ENCODE results near the gene OIT3. TPM values are rescaled to one million over a fixed set of nuclear protein-coding genes. Genes with fewer than 3 reads are reported as not detected.
"Not testable (repeated sequence)": the region's sequence is repeated elsewhere in the genome, so short reads cannot be mapped to it uniquely, and the experiment has no call there.

Gene OIT3
- total RNA-seq, 2 experiments from 2014 or later: not detected

DNA sequence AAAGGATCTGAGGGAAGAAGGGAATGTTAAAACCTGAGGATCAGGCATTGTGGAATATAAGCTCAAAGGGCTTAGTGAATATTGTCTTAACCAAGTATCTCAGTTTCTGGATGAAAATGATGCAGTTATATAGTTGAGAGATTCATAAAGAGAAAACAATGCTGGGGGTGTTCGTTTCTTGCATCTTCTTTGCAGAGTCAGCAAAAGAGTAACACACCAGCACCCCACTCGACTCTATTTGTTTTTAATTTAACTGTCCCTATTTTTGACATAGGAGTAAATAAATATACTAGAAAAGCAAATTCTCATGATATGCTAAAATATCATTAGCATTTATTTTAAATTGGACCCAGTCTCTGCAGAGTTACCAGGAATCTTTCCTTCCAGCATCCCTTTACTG, 7.6 kb upstream of the OIT3 start:
- H3K9me3 Mint-ChIP-seq (ENCODE audit: low read depth): peaks cover 2% of the 10 kb centered on the region
- DNase-seq (no peak), ATAC-seq (no peak)
- CTCF ChIA-PET: no interaction called here
- H3K27ac Mint-ChIP-seq: no peak overlapping the region
- peaks cover 30% of the 10 kb centered on the region for H3K36me3 Mint-ChIP-seq
- peaks cover 8% of the 10 kb centered on the region for H3K4me1 Mint-ChIP-seq
- no peak overlapping the region for H3K4me3 Mint-ChIP-seq
- no peaks in the 10 kb centered on the region for H3K27me3 Mint-ChIP-seq

DNA sequence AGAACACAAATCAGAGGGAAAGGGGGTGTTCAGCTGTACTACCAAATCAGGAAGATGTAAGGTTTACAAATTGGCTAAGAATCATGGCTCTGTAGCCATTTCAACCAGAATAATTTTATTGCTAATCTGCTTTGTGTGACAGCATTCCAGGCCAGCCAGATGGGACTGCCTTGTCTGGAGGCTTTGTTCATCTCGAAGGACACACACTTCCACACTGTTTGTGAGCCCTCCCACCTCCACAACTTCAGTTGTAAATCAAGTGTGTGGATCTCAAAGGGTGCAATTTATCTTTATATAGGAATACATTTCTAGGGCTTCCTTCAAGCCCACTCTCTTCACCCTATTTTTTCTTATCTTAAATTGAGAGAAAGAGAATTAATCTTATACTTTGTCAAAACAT, 6.9 kb upstream of the OIT3 start:
- DNase-seq: no peak
- Mint-ChIP-seq H3K27ac (no peak overlapping the region), H3K36me3 (peaks cover 27% of the 10 kb centered on the region), H3K27me3 (no peaks in the 10 kb centered on the region), H3K9me3 (ENCODE audit: low read depth) (peaks cover 2% of the 10 kb centered on the region), H3K4me3 (no peak overlapping the region), H3K4me1 (peaks cover 8% of the 10 kb centered on the region)
- no peak for ATAC-seq
- CTCF ChIA-PET: no interaction called here

DNA sequence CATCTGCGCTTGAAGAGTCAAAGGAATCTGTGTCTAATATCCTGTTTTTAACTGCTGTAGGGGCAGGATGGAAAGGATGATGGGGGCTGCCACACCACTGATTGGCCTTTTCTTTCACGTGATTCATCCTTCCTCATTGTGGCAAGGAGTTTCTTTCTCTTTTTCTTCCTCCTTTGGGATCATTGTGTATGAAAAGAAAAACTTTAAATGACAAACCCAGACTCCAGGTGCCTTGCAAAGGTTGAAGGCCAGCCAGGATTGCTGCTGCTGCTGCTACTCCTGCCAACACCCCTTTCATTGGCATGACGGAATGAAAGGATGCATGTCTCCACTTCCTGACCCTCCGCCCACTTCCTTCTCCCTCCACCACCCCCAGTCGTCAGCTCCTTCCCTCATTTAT, 6.5 kb upstream of the OIT3 start:
- peaks cover 8% of the 10 kb centered on the region for H3K4me1 Mint-ChIP-seq
- ATAC-seq (no peak), DNase-seq (no peak)
- H3K9me3 Mint-ChIP-seq (ENCODE audit: low read depth): peaks cover 2% of the 10 kb centered on the region
- H3K4me3 Mint-ChIP-seq: no peak overlapping the region
- peak overlapping the region; percentile 3 for H3K27ac Mint-ChIP-seq
- H3K36me3 Mint-ChIP-seq: peaks cover 24% of the 10 kb centered on the region
- CTCF ChIA-PET: no interaction called here
- no peaks in the 10 kb centered on the region for H3K27me3 Mint-ChIP-seq

DNA sequence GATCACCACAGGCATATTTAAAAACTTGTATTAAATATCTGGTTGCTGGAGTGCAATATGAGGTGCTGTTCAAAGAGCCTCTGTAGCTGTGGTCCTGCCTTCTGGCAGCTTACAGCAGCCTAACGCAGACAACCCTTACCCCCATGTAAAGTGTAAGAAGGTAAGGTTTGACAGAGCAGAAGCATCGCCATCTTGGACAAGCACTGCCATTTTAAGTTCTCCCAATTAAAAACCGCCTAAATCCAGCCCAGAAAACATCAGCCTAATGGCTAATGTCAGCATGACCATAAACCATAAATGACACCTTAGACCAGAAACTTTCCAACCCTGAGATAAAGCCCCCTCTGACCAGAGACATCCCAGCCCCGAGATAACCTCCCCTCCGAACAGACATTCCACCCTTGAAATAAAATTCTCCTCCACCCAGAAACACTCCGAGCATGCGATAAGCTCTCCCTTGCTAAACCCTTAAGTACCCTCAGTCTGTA, 5.3 kb upstream of the OIT3 start:
- DNase-seq: no peak
- Mint-ChIP-seq H3K27me3 (no peaks in the 10 kb centered on the region), H3K27ac (no peak overlapping the region), H3K4me3 (no peak overlapping the region), H3K36me3 (peaks cover 20% of the 10 kb centered on the region), H3K4me1 (peaks cover 8% of the 10 kb centered on the region), H3K9me3 (ENCODE audit: low read depth) (no peaks in the 10 kb centered on the region)
- CTCF ChIA-PET: interaction anchor here (0.6 kb wide), 1 partner anchor 522 kb away, joined by 3 read pairs; no protein-coding TSS in a partner anchor
- ATAC-seq: no peak

DNA sequence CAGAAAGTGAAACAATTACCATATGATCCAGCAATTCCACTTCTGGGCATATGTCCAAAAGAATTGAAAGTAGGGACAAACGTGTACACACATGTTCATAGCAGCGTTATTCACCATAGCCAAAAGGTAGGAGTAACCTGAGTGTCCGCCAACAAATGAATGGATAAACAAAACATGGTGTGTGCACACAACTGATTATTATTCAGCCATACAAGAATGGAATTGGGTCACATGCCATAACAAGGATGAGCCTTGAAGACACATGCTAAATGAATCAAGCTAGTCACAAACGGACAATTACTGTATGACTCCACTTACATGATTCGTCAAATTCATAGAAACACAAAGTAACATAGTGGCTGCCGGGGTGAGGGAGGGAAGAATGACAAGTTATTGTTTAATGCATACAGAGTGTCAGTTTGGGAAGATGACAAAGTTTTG, 4.1 kb upstream of the OIT3 start:
- Mint-ChIP-seq H3K4me3 (no peak overlapping the region), H3K27ac (no peak overlapping the region), H3K9me3 (ENCODE audit: low read depth) (no peaks in the 10 kb centered on the region), H3K36me3 (peaks cover 12% of the 10 kb centered on the region), H3K27me3 (peaks cover 6% of the 10 kb centered on the region), H3K4me1 (peaks cover 8% of the 10 kb centered on the region)
- DNase-seq (no peak), ATAC-seq (no peak)
- CTCF ChIA-PET: no interaction called here

DNA sequence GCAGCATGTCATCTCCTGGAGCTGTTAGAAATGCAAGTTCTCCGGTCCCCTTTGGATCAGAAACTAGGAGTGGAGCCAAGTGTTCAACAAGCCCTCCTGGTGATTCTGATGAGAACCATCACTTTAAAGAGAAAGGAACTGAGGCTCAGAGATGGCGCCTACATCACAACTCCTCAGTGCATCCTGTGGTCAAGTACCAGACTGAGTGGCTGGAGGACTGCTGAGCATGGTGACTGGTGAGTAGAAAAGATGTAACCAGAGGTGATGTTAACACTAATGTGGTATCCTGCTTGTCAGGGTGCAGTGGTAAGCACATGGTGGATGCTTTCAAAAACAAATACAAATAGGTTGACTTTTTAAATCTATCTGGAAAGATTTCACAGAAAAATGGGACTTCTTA, 3.5 kb upstream of the OIT3 start:
- peaks cover 6% of the 10 kb centered on the region for H3K27me3 Mint-ChIP-seq
- H3K36me3 Mint-ChIP-seq: peaks cover 9% of the 10 kb centered on the region
- DNase-seq (no peak), ATAC-seq (no peak)
- peaks cover 8% of the 10 kb centered on the region for H3K4me1 Mint-ChIP-seq
- H3K4me3 Mint-ChIP-seq: no peak overlapping the region
- H3K9me3 Mint-ChIP-seq (ENCODE audit: low read depth): no peaks in the 10 kb centered on the region
- CTCF ChIA-PET: no interaction called here
- no peak overlapping the region for H3K27ac Mint-ChIP-seq

DNA sequence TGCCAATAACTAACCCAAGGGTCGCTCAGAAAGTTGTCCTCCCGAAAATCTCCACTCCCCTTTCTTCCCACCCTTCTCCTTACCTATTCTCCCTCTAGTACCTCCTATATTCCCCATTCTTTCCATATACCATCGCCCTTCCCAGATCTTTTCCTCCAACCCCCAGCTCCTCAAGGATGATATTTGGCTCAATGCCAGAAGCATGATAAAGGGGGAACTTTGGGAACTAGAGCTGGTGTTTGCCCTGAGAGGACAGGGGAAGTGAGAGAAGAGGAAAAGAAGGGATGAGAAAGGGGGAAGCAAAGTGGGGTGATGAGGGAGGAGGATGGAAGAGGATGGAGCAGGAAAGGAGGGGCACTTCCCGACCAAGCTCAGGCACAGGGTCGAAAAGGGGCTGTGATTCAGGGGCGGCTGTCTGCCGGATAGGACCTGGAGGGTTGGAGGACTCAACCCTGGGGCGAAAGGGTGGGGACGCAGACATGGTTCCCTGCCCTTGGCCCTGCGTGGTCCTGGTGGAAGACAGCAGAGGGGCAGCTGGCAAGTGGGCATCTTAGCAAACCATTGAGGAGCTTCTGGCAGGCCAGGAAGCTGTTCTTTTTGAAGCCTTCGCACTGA, 1.8 kb downstream of the OIT3 start:
- no peaks in the 10 kb centered on the region for H3K9me3 Mint-ChIP-seq (ENCODE audit: low read depth)
- H3K36me3 Mint-ChIP-seq: no peaks in the 10 kb centered on the region
- CTCF ChIA-PET: no interaction called here
- H3K27ac Mint-ChIP-seq: no peak overlapping the region
- peaks cover 14% of the 10 kb centered on the region for H3K27me3 Mint-ChIP-seq
- no peaks in the 10 kb centered on the region for H3K4me1 Mint-ChIP-seq
- ATAC-seq (no peak), DNase-seq (no peak)
- no peak overlapping the region for H3K4me3 Mint-ChIP-seq

DNA sequence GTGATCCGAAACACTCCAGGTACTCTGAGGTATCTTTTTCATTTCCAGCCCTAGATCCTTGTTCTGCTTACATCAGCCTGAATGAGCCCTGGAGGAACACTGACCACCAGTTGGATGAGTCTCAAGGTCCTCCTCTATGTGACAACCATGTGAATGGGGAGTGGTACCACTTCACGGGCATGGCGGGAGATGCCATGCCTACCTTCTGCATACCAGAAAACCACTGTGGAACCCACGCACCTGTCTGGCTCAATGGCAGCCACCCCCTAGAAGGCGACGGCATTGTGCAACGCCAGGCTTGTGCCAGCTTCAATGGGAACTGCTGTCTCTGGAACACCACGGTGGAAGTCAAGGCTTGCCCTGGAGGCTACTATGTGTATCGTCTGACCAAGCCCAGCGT, 5.1 kb downstream of the OIT3 start:
- peaks cover 14% of the 10 kb centered on the region for H3K27me3 Mint-ChIP-seq
- no peak overlapping the region for H3K27ac Mint-ChIP-seq
- no peaks in the 10 kb centered on the region for H3K36me3 Mint-ChIP-seq
- H3K9me3 Mint-ChIP-seq (ENCODE audit: low read depth): no peaks in the 10 kb centered on the region
- ATAC-seq: no peak
- no peaks in the 10 kb centered on the region for H3K4me1 Mint-ChIP-seq
- H3K4me3 Mint-ChIP-seq: no peak overlapping the region
- DNase-seq: no peak
- CTCF ChIA-PET: no interaction called here

DNA sequence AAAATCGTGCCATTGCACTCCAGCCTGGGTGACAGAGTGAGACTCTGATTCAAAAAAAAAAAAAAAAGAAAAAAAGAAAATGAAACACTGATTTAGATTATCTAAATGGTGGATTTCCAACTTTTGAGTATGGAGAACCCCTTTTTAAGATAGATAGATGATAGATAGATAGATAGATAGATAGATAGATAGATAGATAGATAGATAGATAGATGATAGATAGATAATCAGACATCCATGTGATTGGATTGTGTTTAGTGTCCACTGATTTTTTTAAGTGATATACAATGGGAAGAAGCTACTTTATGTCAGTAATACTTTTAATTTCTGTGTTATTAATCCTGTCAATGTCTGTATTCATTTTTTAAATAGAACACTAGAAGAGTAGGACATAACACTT, 6.0 kb downstream of the OIT3 start:
- CTCF ChIA-PET: no interaction called here
- no peak for ATAC-seq
- DNase-seq: no peak
- Mint-ChIP-seq H3K36me3 (no peaks in the 10 kb centered on the region), H3K9me3 (ENCODE audit: low read depth) (no peaks in the 10 kb centered on the region), H3K27ac (no peak overlapping the region), H3K4me3 (no peak overlapping the region), H3K27me3 (peaks cover 8% of the 10 kb centered on the region), H3K4me1 (no peaks in the 10 kb centered on the region)

DNA sequence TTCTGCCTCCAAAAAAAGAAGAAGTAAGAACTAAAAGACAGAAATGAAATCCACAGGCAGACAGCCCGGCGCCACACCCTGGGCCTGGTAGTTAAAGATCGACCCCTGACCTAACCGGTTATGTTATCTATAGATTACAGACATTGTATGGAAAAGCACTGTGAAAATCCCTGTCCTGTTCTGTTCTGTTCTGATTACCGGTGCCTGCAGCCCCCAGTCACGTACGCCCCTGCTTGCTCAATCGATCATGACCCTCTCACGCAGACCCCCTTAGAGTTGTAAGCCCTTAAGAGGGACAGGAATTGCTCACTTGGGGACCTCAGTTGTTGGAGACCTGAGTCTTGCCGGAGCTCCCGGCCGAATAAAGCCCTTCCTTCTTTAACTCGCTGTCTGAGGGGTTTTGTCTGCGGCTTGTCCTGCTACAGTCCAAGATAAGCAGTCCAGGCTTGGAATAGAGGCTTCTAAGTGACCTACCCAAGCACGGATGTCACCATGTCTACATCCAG, 10.5 kb downstream of the OIT3 start:
- H3K4me1 Mint-ChIP-seq: not testable (repeated sequence)

DNA sequence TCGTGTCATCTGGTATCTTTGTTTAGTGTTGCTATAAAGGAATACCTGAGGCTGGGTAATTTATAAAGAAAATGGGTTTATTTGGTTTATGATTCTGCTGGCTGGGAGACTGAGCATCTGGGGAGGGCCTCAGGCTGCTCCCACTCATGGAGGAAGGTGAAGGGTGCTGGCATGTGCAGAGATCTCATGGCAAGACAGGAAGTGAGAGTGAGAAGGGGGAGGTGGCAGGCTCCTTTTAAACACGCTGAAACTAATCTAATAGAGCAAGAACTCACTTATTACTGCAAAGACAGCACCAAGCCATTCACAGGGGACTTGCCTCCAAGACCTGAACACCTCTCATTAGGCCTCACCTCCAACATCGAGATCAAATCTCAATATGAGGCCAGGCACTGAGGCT, 11.3 kb downstream of the OIT3 start:
- H3K27ac Mint-ChIP-seq: no peak overlapping the region
- ATAC-seq: no peak
- H3K4me1 Mint-ChIP-seq: no peaks in the 10 kb centered on the region
- peaks cover 2% of the 10 kb centered on the region for H3K27me3 Mint-ChIP-seq
- no peak overlapping the region for H3K4me3 Mint-ChIP-seq
- CTCF ChIA-PET: no interaction called here
- DNase-seq: no peak
- H3K9me3 Mint-ChIP-seq (ENCODE audit: low read depth): no peaks in the 10 kb centered on the region
- H3K36me3 Mint-ChIP-seq: no peaks in the 10 kb centered on the region

More for the DNA sequence above, 10.5 kb downstream of the OIT3 start:
- H3K36me3 Mint-ChIP-seq; CTCF ChIA-PET; H3K4me3 Mint-ChIP-seq; H3K9me3 Mint-ChIP-seq (ENCODE audit: low read depth); ATAC-seq; H3K27ac Mint-ChIP-seq; DNase-seq; H3K27me3 Mint-ChIP-seq: not testable (repeated sequence)

DNA sequence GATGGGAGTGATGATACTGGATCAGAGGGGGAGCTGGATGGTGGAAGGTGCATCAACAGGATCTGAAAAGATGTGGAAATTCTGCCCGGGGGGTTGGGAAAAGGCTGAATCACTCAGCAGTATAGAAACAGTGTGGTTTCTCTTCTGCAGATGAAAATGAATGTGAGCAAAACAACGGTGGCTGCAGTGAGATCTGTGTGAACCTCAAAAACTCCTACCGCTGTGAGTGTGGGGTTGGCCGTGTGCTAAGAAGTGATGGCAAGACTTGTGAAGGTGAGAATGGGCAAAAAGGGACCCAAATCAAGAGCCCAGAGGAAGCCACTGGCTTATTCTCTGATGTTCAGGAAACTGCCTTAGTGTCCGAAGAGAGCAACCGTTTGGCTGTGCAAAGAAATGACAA, 12.9 kb downstream of the OIT3 start:
- Mint-ChIP-seq H3K9me3 (ENCODE audit: low read depth) (no peaks in the 10 kb centered on the region), H3K27me3 (peaks cover 2% of the 10 kb centered on the region), H3K4me3 (no peak overlapping the region), H3K36me3 (no peaks in the 10 kb centered on the region), H3K27ac (no peak overlapping the region), H3K4me1 (no peaks in the 10 kb centered on the region)
- DNase-seq (no peak), ATAC-seq (no peak)
- CTCF ChIA-PET: no interaction called here

DNA sequence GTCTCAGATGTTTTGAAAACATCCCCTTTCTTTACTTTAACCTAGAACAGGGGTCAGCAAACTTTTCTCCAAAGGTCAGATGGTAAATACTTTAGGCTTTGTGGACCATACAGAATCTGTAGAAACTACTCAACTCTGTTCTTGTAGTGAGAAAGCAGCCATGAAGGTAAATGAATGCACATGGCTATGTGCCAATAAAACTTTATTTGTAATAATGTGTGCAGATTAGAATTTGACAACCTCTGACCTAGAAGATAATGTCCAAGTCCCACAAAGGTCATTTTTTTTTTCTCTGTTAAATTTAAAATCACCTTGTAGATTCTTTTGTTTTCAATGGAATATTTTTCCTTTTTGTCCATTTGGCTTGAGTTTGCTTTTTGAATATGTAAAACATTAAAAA, 17.2 kb downstream of the OIT3 start:
- Mint-ChIP-seq H3K36me3 (no peaks in the 10 kb centered on the region), H3K27me3 (peaks cover 2% of the 10 kb centered on the region), H3K9me3 (ENCODE audit: low read depth) (no peaks in the 10 kb centered on the region), H3K27ac (no peak overlapping the region), H3K4me3 (no peak overlapping the region), H3K4me1 (no peaks in the 10 kb centered on the region)
- no peak for ATAC-seq
- no peak for DNase-seq
- CTCF ChIA-PET: no interaction called here

DNA sequence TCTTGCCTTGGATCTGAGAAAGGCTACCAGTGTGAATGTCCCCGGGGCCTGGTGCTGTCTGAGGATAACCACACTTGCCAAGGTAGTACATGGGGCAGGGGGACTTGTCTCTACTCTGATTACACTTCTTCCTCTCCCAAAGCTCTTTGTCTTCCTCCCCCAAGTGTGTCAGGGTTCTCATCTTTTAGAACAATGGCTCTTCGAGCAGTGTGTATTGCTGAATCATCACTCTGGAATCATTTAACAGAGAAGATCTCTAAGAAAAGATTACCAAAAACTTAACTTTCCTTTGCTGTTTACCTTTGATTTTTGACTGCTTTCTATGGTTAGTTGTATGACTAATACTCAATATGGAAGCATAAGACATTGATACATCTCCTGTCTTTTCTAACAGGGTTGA, 18.2 kb downstream of the OIT3 start:
- no peaks in the 10 kb centered on the region for H3K36me3 Mint-ChIP-seq
- H3K4me1 Mint-ChIP-seq: no peaks in the 10 kb centered on the region
- H3K9me3 Mint-ChIP-seq (ENCODE audit: low read depth): no peaks in the 10 kb centered on the region
- CTCF ChIA-PET: no interaction called here
- no peak overlapping the region for H3K27ac Mint-ChIP-seq
- ATAC-seq (no peak), DNase-seq (no peak)
- peaks cover 2% of the 10 kb centered on the region for H3K27me3 Mint-ChIP-seq
- H3K4me3 Mint-ChIP-seq: no peak overlapping the region

DNA sequence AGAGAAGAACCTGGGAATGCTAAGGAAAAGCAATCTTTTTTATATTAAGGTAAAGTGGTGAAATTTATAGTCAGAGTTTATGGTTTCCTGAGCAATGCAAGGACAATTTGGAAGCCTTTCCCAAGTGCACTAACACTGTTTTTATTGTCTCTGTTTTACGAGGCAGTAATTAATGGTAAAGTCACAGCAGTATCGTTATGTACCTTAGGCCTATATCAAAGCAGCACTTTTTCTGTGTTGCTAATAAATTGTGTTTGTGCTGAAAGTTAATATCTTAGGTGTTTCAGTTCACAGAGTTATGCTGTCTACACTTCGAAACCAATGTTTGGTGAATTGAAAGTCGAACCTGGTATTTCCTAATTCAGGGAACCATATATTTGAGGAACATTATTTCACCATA, 19.2 kb downstream of the OIT3 start:
- no peak for ATAC-seq
- H3K9me3 Mint-ChIP-seq (ENCODE audit: low read depth): no peaks in the 10 kb centered on the region
- CTCF ChIA-PET: no interaction called here

More for the DNA sequence above, 19.2 kb downstream of the OIT3 start:
- no peak for DNase-seq
- H3K4me1 Mint-ChIP-seq: no peaks in the 10 kb centered on the region
- no peak overlapping the region for H3K4me3 Mint-ChIP-seq
- H3K36me3 Mint-ChIP-seq: no peaks in the 10 kb centered on the region
- H3K27me3 Mint-ChIP-seq: peaks cover 3% of the 10 kb centered on the region
- H3K27ac Mint-ChIP-seq: no peak overlapping the region

All from activated CD8-positive, alpha-beta memory T cell treated with anti-CD3 and anti-CD28 coated beads, Interleukin-2, amount 10 ng/mL, durations not matched to agents 7 days and 5 days (primary cell).